Measurements from ENCODE around the gene LRRC1. TPM values are rescaled to one million over a fixed set of nuclear protein-coding genes. Genes with fewer than 3 reads are reported as not detected.

The LRRC1 gene
- total RNA-seq, 1 experiment from 2014 or later: 18.1 TPM

- ATAC-seq (no peak), DNase-seq (no peak)
- peaks cover 12% of the 10 kb centered on the region; the same call in 1 of the 2 replicates for H4K20me1 ChIP-seq (ENCODE audit: low read length)
- ChIA-PET CTCF (no interaction called here), POLR2A (ENCODE audit: unreplicated experiment) (no interaction called here)
- no peak overlapping the region for H3K4me2 ChIP-seq (ENCODE audit: low read length)
- peaks cover 11% of the 10 kb centered on the region for H3K4me1 ChIP-seq (ENCODE audit: insufficient read depth, low read length)
- intact Hi-C loops (cut with micrococcal nuclease): no loop called here
- no TSS peak for BruUV-seq (replicated peaks)
- H3K27me3 ChIP-seq (ENCODE audit: low read length): no peaks in the 10 kb centered on the region
- no peak overlapping the region for H3K4me3 ChIP-seq (ENCODE audit: low read length)
- H3K36me3 ChIP-seq (ENCODE audit: low read depth, low read length): no peaks in the 10 kb centered on the region
- no peak overlapping the region for H2AFZ ChIP-seq (ENCODE audit: low read length)
- H3K9ac ChIP-seq (ENCODE audit: low read length): no peak overlapping the region
- no peak for TF ChIP-seq EZH2 (IDR thresholded peaks at IDR 0.05; ENCODE audit: low read length, unreplicated experiment)
- no peak for TF ChIP-seq EZH2phosphoT487 (IDR thresholded peaks at IDR 0.05; ENCODE audit: borderline replicate concordance, low read length)
- no peak overlapping the region for H3K27ac ChIP-seq (ENCODE audit: low read length)
- no peaks in the 10 kb centered on the region for H3K9me2 ChIP-seq (replicated peaks; ENCODE audit: low read length)
- H3K79me2 ChIP-seq (ENCODE audit: low read length): peaks cover 67% of the 10 kb centered on the region
- no peaks in the 10 kb centered on the region for H3K9me3 ChIP-seq (ENCODE audit: low read length)
- no peaks in the 10 kb centered on the region for H3F3A ChIP-seq (ENCODE audit: low read length, unreplicated experiment)
Observed at GRCh38 chr6:53831081-53831869, 36.5 kb downstream of the LRRC1 start.

- H3K4me2 ChIP-seq (ENCODE audit: low read length): no peak overlapping the region
- no peaks in the 10 kb centered on the region for H3K9me3 ChIP-seq (ENCODE audit: low read length)
- no peak overlapping the region for H3K9ac ChIP-seq (ENCODE audit: low read length)
- H3K9me2 ChIP-seq (replicated peaks; ENCODE audit: low read length): no peaks in the 10 kb centered on the region
- no peaks in the 10 kb centered on the region for H3K27me3 ChIP-seq (ENCODE audit: low read length)
- intact Hi-C loops (cut with micrococcal nuclease): no loop called here
- BruUV-seq (replicated peaks): no TSS peak
- no peaks in the 10 kb centered on the region for H3K36me3 ChIP-seq (ENCODE audit: low read depth, low read length)
- DNase-seq: no peak
- H3K4me3 ChIP-seq (ENCODE audit: low read length): no peak overlapping the region
- TF ChIP-seq EZH2phosphoT487 (IDR thresholded peaks at IDR 0.05; ENCODE audit: borderline replicate concordance, low read length) (no peak), EZH2 (IDR thresholded peaks at IDR 0.05; ENCODE audit: low read length, unreplicated experiment) (no peak), CTCF (conservative IDR thresholded peaks at IDR 0.05; ENCODE audit: low read depth, low read length) (no peak)
- H3K79me2 ChIP-seq (ENCODE audit: low read length): peaks cover 60% of the 10 kb centered on the region
- peaks cover 12% of the 10 kb centered on the region; the same call in 1 of the 2 replicates for H4K20me1 ChIP-seq (ENCODE audit: low read length)
- no peak overlapping the region for H3K27ac ChIP-seq (ENCODE audit: low read length)
- no peak for ATAC-seq
- no peak overlapping the region for H2AFZ ChIP-seq (ENCODE audit: low read length)
- H3F3A ChIP-seq (ENCODE audit: low read length, unreplicated experiment): no peaks in the 10 kb centered on the region
- H3K4me1 ChIP-seq (ENCODE audit: insufficient read depth, low read length): peaks cover 7% of the 10 kb centered on the region
- ChIA-PET CTCF (no interaction called here), POLR2A (ENCODE audit: unreplicated experiment) (no interaction called here)
Observed at GRCh38 chr6:53831936-53832660, 37.3 kb downstream of the LRRC1 start.

- BruUV-seq (replicated peaks): no TSS peak
- Histone ChIP-seq H3K9me3 (ENCODE audit: low read length) (no peaks in the 10 kb centered on the region), H3K9ac (ENCODE audit: low read length) (no peak overlapping the region), H3K4me3 (ENCODE audit: low read length) (no peak overlapping the region), H3K9me2 (replicated peaks; ENCODE audit: low read length) (no peaks in the 10 kb centered on the region), H3K27me3 (ENCODE audit: low read length) (no peaks in the 10 kb centered on the region), H3K4me2 (ENCODE audit: low read length) (no peak overlapping the region), H3K79me2 (ENCODE audit: low read length) (peaks cover 50% of the 10 kb centered on the region), H3K27ac (ENCODE audit: low read length) (no peak overlapping the region), H3K36me3 (ENCODE audit: low read depth, low read length) (no peaks in the 10 kb centered on the region), H2AFZ (ENCODE audit: low read length) (no peak overlapping the region), H4K20me1 (ENCODE audit: low read length) (peaks cover 12% of the 10 kb centered on the region; the same call in 1 of the 2 replicates), H3F3A (ENCODE audit: low read length, unreplicated experiment) (no peaks in the 10 kb centered on the region), H3K4me1 (ENCODE audit: insufficient read depth, low read length) (no peaks in the 10 kb centered on the region)
- ChIA-PET POLR2A (ENCODE audit: unreplicated experiment) (no interaction called here), CTCF (no interaction called here)
- TF ChIP-seq EZH2phosphoT487 (IDR thresholded peaks at IDR 0.05; ENCODE audit: borderline replicate concordance, low read length): no peak
- TF ChIP-seq EZH2 (IDR thresholded peaks at IDR 0.05; ENCODE audit: low read length, unreplicated experiment): no peak
- no peak for TF ChIP-seq CTCF (conservative IDR thresholded peaks at IDR 0.05; ENCODE audit: low read depth, low read length)
- ATAC-seq (no peak), DNase-seq (no peak)
- intact Hi-C loops (cut with micrococcal nuclease): no loop called here
Observed at GRCh38 chr6:53833155-53833554, 38.4 kb downstream of the LRRC1 start.

All from PC-3 (cell line).